Measurements from ENCODE around the gene GPC5.

GRCh38 chr13:91593456-91593855 lies 195.0 kb downstream of the GPC5 start:
- TF ChIP-seq CTCF (IDR thresholded peaks at IDR 0.05) (no peak), POLR2A (IDR thresholded peaks at IDR 0.05) (no peak)
